ENCODE measurements around the gene ABCG1. TPM values are rescaled to one million over a fixed set of nuclear protein-coding genes. Genes with fewer than 3 reads are reported as not detected.

The ABCG1 gene
- total and polyA plus RNA-seq, 2 experiments from 2014 or later: 1.3 to 4.4 TPM

DNA sequence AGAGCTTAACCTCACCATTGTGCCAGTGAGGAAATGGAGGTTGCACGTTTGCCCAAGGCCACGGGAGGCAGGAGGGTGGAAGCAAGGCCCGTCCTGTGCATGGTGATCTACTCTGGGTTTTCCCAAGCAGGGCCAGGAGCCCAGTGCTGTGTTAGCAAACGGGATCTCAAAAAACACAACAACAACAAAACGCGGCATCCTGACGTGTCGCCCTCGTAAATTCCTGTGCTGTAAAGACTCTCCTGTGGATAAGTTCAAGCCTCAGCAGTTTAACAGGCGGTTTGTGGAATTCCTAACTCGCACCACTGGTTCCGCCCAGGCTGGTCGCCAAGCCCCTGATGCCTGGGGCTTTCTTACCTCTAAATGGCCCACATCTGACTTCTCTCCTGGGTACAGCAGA is 57.1 kb downstream of the ABCG1 start:
- Histone ChIP-seq H3K36me3 (ENCODE audit: insufficient read depth) (no peaks in the 10 kb centered on the region), H3K9me2 (ENCODE audit: insufficient read depth) (no peaks in the 10 kb centered on the region), H3K4me3 (no peak overlapping the region), H3K4me2 (no peak overlapping the region), H3F3A (replicated peaks; ENCODE audit: low read depth) (no peaks in the 10 kb centered on the region), H3K27me3 (ENCODE audit: insufficient read depth) (no peaks in the 10 kb centered on the region), H4K20me1 (replicated peaks; ENCODE audit: insufficient read depth) (no peaks in the 10 kb centered on the region), H2AFZ (no peak overlapping the region), H3K79me2 (replicated peaks; ENCODE audit: insufficient read depth) (no peaks in the 10 kb centered on the region), H3K4me1 (ENCODE audit: insufficient read depth) (no peaks in the 10 kb centered on the region), H3K27ac (ENCODE audit: low read depth) (no peak overlapping the region)
- Mint-ChIP-seq H3K27ac (no peak overlapping the region), H3K4me1 (no peaks in the 10 kb centered on the region; the same call in 2 of the 3 replicates), H3K9me3 (no peaks in the 10 kb centered on the region), H3K27me3 (ENCODE audit: insufficient read depth, low read depth, poor library complexity) (peaks cover 9% of the 10 kb centered on the region), H3K4me3 (no peak overlapping the region), H3K36me3 (ENCODE audit: low read depth) (no peaks in the 10 kb centered on the region)
- TF ChIP-seq POLR2AphosphoS5 (IDR thresholded peaks at IDR 0.05; ENCODE audit: low read depth): no peak
- TF ChIP-seq ZNF331 (CRISPR knock-in tag; IDR thresholded peaks at IDR 0.05; ENCODE audit: low read depth): no peak
- TF ChIP-seq, protein P1, sequence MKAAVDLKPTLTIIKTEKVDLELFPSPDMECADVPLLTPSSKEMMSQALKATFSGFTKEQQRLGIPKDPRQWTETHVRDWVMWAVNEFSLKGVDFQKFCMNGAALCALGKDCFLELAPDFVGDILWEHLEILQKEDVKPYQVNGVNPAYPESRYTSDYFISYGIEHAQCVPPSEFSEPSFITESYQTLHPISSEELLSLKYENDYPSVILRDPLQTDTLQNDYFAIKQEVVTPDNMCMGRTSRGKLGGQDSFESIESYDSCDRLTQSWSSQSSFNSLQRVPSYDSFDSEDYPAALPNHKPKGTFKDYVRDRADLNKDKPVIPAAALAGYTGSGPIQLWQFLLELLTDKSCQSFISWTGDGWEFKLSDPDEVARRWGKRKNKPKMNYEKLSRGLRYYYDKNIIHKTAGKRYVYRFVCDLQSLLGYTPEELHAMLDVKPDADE (IDR thresholded peaks at IDR 0.05): no peak
- TF ChIP-seq EZH2 (IDR thresholded peaks at IDR 0.05; ENCODE audit: low read depth, unreplicated experiment): no peak
- TF ChIP-seq EZH2phosphoT487 (IDR thresholded peaks at IDR 0.05; ENCODE audit: unreplicated experiment): no peak
- TF ChIP-seq NANOG (IDR thresholded peaks at IDR 0.05; ENCODE audit: borderline replicate concordance): no peak
- TF ChIP-seq, protein P2, sequence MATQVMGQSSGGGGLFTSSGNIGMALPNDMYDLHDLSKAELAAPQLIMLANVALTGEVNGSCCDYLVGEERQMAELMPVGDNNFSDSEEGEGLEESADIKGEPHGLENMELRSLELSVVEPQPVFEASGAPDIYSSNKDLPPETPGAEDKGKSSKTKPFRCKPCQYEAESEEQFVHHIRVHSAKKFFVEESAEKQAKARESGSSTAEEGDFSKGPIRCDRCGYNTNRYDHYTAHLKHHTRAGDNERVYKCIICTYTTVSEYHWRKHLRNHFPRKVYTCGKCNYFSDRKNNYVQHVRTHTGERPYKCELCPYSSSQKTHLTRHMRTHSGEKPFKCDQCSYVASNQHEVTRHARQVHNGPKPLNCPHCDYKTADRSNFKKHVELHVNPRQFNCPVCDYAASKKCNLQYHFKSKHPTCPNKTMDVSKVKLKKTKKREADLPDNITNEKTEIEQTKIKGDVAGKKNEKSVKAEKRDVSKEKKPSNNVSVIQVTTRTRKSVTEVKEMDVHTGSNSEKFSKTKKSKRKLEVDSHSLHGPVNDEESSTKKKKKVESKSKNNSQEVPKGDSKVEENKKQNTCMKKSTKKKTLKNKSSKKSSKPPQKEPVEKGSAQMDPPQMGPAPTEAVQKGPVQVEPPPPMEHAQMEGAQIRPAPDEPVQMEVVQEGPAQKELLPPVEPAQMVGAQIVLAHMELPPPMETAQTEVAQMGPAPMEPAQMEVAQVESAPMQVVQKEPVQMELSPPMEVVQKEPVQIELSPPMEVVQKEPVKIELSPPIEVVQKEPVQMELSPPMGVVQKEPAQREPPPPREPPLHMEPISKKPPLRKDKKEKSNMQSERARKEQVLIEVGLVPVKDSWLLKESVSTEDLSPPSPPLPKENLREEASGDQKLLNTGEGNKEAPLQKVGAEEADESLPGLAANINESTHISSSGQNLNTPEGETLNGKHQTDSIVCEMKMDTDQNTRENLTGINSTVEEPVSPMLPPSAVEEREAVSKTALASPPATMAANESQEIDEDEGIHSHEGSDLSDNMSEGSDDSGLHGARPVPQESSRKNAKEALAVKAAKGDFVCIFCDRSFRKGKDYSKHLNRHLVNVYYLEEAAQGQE (IDR thresholded peaks at IDR 0.05; ENCODE audit: unreplicated experiment): no peak
- no peak for TF ChIP-seq JUNB (IDR thresholded peaks at IDR 0.05; ENCODE audit: unreplicated experiment)
- TF ChIP-seq, protein P3, sequence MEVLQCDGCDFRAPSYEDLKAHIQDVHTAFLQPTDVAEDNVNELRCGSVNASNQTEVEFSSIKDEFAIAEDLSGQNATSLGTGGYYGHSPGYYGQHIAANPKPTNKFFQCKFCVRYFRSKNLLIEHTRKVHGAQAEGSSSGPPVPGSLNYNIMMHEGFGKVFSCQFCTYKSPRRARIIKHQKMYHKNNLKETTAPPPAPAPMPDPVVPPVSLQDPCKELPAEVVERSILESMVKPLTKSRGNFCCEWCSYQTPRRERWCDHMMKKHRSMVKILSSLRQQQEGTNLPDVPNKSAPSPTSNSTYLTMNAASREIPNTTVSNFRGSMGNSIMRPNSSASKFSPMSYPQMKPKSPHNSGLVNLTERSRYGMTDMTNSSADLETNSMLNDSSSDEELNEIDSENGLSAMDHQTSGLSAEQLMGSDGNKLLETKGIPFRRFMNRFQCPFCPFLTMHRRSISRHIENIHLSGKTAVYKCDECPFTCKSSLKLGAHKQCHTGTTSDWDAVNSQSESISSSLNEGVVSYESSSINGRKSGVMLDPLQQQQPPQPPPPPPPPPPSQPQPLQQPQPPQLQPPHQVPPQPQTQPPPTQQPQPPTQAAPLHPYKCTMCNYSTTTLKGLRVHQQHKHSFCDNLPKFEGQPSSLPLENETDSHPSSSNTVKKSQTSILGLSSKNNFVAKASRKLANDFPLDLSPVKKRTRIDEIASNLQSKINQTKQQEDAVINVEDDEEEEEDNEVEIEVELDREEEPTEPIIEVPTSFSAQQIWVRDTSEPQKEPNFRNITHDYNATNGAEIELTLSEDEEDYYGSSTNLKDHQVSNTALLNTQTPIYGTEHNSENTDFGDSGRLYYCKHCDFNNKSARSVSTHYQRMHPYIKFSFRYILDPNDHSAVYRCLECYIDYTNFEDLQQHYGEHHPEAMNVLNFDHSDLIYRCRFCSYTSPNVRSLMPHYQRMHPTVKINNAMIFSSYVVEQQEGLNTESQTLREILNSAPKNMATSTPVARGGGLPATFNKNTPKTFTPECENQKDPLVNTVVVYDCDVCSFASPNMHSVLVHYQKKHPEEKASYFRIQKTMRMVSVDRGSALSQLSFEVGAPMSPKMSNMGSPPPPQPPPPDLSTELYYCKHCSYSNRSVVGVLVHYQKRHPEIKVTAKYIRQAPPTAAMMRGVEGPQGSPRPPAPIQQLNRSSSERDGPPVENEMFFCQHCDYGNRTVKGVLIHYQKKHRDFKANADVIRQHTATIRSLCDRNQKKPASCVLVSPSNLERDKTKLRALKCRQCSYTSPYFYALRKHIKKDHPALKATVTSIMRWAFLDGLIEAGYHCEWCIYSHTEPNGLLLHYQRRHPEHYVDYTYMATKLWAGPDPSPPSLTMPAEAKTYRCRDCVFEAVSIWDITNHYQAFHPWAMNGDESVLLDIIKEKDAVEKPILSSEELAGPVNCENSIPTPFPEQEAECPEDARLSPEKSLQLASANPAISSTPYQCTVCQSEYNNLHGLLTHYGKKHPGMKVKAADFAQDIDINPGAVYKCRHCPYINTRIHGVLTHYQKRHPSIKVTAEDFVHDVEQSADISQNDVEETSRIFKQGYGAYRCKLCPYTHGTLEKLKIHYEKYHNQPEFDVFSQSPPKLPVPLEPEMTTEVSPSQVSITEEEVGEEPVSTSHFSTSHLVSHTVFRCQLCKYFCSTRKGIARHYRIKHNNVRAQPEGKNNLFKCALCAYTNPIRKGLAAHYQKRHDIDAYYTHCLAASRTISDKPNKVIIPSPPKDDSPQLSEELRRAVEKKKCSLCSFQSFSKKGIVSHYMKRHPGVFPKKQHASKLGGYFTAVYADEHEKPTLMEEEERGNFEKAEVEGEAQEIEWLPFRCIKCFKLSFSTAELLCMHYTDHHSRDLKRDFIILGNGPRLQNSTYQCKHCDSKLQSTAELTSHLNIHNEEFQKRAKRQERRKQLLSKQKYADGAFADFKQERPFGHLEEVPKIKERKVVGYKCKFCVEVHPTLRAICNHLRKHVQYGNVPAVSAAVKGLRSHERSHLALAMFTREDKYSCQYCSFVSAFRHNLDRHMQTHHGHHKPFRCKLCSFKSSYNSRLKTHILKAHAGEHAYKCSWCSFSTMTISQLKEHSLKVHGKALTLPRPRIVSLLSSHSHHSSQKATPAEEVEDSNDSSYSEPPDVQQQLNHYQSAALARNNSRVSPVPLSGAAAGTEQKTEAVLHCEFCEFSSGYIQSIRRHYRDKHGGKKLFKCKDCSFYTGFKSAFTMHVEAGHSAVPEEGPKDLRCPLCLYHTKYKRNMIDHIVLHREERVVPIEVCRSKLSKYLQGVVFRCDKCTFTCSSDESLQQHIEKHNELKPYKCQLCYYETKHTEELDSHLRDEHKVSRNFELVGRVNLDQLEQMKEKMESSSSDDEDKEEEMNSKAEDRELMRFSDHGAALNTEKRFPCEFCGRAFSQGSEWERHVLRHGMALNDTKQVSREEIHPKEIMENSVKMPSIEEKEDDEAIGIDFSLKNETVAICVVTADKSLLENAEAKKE (CRISPR knock-in tag; IDR thresholded peaks at IDR 0.05): no peak
- TF ChIP-seq STAT1 (IDR thresholded peaks at IDR 0.05; ENCODE audit: unreplicated experiment): no peak
- TF ChIP-seq, protein P4, sequence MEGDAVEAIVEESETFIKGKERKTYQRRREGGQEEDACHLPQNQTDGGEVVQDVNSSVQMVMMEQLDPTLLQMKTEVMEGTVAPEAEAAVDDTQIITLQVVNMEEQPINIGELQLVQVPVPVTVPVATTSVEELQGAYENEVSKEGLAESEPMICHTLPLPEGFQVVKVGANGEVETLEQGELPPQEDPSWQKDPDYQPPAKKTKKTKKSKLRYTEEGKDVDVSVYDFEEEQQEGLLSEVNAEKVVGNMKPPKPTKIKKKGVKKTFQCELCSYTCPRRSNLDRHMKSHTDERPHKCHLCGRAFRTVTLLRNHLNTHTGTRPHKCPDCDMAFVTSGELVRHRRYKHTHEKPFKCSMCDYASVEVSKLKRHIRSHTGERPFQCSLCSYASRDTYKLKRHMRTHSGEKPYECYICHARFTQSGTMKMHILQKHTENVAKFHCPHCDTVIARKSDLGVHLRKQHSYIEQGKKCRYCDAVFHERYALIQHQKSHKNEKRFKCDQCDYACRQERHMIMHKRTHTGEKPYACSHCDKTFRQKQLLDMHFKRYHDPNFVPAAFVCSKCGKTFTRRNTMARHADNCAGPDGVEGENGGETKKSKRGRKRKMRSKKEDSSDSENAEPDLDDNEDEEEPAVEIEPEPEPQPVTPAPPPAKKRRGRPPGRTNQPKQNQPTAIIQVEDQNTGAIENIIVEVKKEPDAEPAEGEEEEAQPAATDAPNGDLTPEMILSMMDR (conservative IDR thresholded peaks at IDR 0.05; ENCODE audit: low read depth in 2 of 2): no peak
- TF ChIP-seq ZNF114 (CRISPR knock-in tag; IDR thresholded peaks at IDR 0.05): no peak
- no peak for TF ChIP-seq CREB1 (CRISPR knock-in tag; IDR thresholded peaks at IDR 0.05; ENCODE audit: low read depth)
- no peak for DNase-seq (ENCODE audit: low spot score)
- no peak for ATAC-seq

All from GM23338 (cell line).